Upper lobe of left lung (tissue), 4 donors: Measurements from ENCODE around the gene PCSK2.

Source experiments
- EP300 ChIP-seq, 4 donors: sonication (generic); formaldehyde crosslinking; IDR thresholded peaks; one replicate each; pipeline ENCODE4 v1.5.1; 2017; ENCODE audit warnings: antibody characterized with exemption in 4 of 4, control low read depth in 2 of 4
- POLR2A ChIP-seq, 4 donors: fragments of 450-650 bp; IDR thresholded peaks; one replicate each; pipeline ENCODE4 v1.5.1; 2016 to 2017; ENCODE audit warnings: antibody characterized with exemption in 4 of 4, mild to moderate bottlenecking in 2 of 4
- POLR2AphosphoS5 ChIP-seq, 2 donors: sonication (generic); formaldehyde crosslinking; IDR thresholded peaks; one replicate each; pipeline ENCODE4 v1.5.1; 2017; ENCODE audit warnings: antibody characterized with exemption in 2 of 2
- TF ChIP-seq, protein P1 (sequence below), 6 experiments: fragments of 450-650 bp in 4 of 6; fragments of 200-600 bp in 2 of 6; sonication (generic) in 2 of 6; IDR thresholded peaks; one replicate each; pipeline ENCODE4 v1.5.1; 2016 to 2019; ENCODE audit warnings: antibody characterized with exemption in 6 of 6

- TF ChIP-seq, protein P1, sequence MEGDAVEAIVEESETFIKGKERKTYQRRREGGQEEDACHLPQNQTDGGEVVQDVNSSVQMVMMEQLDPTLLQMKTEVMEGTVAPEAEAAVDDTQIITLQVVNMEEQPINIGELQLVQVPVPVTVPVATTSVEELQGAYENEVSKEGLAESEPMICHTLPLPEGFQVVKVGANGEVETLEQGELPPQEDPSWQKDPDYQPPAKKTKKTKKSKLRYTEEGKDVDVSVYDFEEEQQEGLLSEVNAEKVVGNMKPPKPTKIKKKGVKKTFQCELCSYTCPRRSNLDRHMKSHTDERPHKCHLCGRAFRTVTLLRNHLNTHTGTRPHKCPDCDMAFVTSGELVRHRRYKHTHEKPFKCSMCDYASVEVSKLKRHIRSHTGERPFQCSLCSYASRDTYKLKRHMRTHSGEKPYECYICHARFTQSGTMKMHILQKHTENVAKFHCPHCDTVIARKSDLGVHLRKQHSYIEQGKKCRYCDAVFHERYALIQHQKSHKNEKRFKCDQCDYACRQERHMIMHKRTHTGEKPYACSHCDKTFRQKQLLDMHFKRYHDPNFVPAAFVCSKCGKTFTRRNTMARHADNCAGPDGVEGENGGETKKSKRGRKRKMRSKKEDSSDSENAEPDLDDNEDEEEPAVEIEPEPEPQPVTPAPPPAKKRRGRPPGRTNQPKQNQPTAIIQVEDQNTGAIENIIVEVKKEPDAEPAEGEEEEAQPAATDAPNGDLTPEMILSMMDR (IDR thresholded peaks at IDR 0.05): peak in 3 of 6 experiments; percentile 22 to 32 (median 30)
- no peak for TF ChIP-seq POLR2AphosphoS5 (IDR thresholded peaks at IDR 0.05)
- no peak for TF ChIP-seq POLR2A (IDR thresholded peaks at IDR 0.05)
- TF ChIP-seq EP300 (IDR thresholded peaks at IDR 0.05): no peak
Observed at GRCh38 chr20:17281478-17281877, 54.6 kb downstream of the PCSK2 start.
